ENCODE data around the gene MICAL2.

The MICAL2 gene

DNA sequence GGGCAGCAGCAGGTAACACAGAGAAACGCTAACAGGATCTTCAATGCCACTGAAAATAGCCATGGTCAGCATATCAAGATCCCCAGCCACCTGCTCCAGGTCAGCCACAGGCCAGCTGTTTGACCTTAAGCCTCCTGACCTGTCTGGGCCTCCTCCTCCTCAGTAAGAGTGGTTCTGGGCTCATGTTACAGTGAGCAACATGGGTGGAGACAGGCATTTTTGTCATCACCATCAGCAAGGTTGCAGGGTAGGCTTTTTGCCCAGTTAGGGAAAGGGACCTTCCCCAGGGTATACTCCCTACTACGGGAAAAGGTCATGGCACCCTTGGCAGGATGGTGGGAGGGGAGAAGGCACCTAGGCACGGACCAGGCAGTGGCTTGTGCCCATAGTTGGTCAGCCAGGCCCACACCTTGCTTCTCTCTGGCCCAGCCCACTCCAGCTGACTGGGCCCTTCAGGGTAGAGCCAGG, 135.2 kb downstream of the MICAL2 start:
- Histone ChIP-seq H3K4me1 (ENCODE audit: control insufficient read depth, insufficient read depth, low read length) (no peaks in the 10 kb centered on the region), H3K36me3 (ENCODE audit: control insufficient read depth in 2 of 2, insufficient read depth in 1 of 2, low read length in 2 of 2) (no peaks in the 10 kb centered on the region), H3K27ac (ENCODE audit: extremely low read depth, low read depth, low read length) (no peak overlapping the region), H3K9me3 (ENCODE audit: control insufficient read depth, insufficient read depth, low read depth, low read length) (no peaks in the 10 kb centered on the region), H3K4me3 (ENCODE audit: low read depth, low read length) (no peak overlapping the region)
- POLR2A ChIA-PET, result no interaction called here
- TF ChIP-seq ZNF274 (IDR thresholded peaks at IDR 0.05; ENCODE audit: low read length) (no peak), ZNF274 (tag by site-specific recombination; IDR thresholded peaks at IDR 0.05; ENCODE audit: borderline replicate concordance) (no peak), ZNF133 (tag by site-specific recombination; IDR thresholded peaks at IDR 0.05) (no peak), ZNF777 (tag by site-specific recombination; IDR thresholded peaks at IDR 0.05; ENCODE audit: borderline replicate concordance) (no peak), KLF7 (tag by site-specific recombination; IDR thresholded peaks at IDR 0.05; ENCODE audit: borderline replicate concordance) (no peak), SP7 (tag by site-specific recombination; IDR thresholded peaks at IDR 0.05) (no peak), KLF1 (tag by site-specific recombination; IDR thresholded peaks at IDR 0.05) (no peak), FEZF1 (tag by site-specific recombination; IDR thresholded peaks at IDR 0.05) (no peak), ZNF24 (tag by site-specific recombination; IDR thresholded peaks at IDR 0.05) (no peak), ZNF239 (tag by site-specific recombination; IDR thresholded peaks at IDR 0.05) (no peak), ZNF843 (tag by site-specific recombination; IDR thresholded peaks at IDR 0.05) (no peak), ZNF266 (tag by site-specific recombination; IDR thresholded peaks at IDR 0.05; ENCODE audit: low read depth) (no peak), MYNN (tag by site-specific recombination; IDR thresholded peaks at IDR 0.05; ENCODE audit: borderline replicate concordance) (no peak), ZNF248 (tag by site-specific recombination; IDR thresholded peaks at IDR 0.05) (no peak), ZNF341 (tag by site-specific recombination; IDR thresholded peaks at IDR 0.05; ENCODE audit: low read depth) (no peak), ZSCAN23 (tag by site-specific recombination; IDR thresholded peaks at IDR 0.05) (no peak), ZBTB17 (tag by site-specific recombination; IDR thresholded peaks at IDR 0.05) (no peak)
- TF ChIP-seq, protein P1, sequence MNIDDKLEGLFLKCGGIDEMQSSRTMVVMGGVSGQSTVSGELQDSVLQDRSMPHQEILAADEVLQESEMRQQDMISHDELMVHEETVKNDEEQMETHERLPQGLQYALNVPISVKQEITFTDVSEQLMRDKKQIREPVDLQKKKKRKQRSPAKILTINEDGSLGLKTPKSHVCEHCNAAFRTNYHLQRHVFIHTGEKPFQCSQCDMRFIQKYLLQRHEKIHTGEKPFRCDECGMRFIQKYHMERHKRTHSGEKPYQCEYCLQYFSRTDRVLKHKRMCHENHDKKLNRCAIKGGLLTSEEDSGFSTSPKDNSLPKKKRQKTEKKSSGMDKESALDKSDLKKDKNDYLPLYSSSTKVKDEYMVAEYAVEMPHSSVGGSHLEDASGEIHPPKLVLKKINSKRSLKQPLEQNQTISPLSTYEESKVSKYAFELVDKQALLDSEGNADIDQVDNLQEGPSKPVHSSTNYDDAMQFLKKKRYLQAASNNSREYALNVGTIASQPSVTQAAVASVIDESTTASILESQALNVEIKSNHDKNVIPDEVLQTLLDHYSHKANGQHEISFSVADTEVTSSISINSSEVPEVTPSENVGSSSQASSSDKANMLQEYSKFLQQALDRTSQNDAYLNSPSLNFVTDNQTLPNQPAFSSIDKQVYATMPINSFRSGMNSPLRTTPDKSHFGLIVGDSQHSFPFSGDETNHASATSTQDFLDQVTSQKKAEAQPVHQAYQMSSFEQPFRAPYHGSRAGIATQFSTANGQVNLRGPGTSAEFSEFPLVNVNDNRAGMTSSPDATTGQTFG (tag by site-specific recombination; IDR thresholded peaks at IDR 0.05; ENCODE audit: borderline replicate concordance), result no peak
- TF ChIP-seq, protein P2, sequence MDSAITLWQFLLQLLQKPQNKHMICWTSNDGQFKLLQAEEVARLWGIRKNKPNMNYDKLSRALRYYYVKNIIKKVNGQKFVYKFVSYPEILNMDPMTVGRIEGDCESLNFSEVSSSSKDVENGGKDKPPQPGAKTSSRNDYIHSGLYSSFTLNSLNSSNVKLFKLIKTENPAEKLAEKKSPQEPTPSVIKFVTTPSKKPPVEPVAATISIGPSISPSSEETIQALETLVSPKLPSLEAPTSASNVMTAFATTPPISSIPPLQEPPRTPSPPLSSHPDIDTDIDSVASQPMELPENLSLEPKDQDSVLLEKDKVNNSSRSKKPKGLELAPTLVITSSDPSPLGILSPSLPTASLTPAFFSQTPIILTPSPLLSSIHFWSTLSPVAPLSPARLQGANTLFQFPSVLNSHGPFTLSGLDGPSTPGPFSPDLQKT (IDR thresholded peaks at IDR 0.05; ENCODE audit: borderline replicate concordance, low read depth, low read length), result no peak
- CTCF ChIA-PET, result interaction anchor here (0.7 to 2.4 kb wide), 2 partner anchors 9 to 34 kb away, joined by 3 to 10 read pairs; no protein-coding TSS in a partner anchor

DNA sequence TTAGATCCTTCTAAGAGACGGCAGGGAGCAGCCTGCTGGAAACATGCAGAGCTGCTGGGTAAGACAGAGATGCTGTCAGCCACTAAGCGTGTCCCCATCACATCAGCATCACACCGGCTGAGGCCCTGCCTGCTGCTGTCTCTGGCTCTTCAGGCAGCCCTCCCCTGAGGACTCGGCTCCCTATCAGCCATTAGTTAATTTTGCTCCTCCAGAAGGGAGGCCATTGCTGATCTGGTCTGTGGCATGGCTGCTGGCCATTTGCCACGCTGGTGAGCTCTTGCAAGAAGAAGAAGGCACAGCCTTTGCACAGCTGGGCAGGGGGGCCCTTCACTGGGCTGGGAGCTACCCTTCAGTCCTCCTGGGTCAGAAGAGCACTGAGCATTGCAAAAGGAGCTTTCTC, 135.8 kb downstream of the MICAL2 start:
- H3K9me3 ChIP-seq (ENCODE audit: control insufficient read depth, insufficient read depth, low read depth, low read length), result no peaks in the 10 kb centered on the region
- CTCF ChIA-PET, result interaction anchor here (0.6 to 2.4 kb wide), 5 partner anchors 10 to 281 kb away, joined by 3 to 10 read pairs (median 4); no protein-coding TSS in a partner anchor
- H3K27ac ChIP-seq (ENCODE audit: extremely low read depth, low read depth, low read length), result no peak overlapping the region
- H3K36me3 ChIP-seq (ENCODE audit: control insufficient read depth in 2 of 2, insufficient read depth in 1 of 2, low read length in 2 of 2), result no peaks in the 10 kb centered on the region
- H3K4me1 ChIP-seq (ENCODE audit: control insufficient read depth, insufficient read depth, low read length), result no peaks in the 10 kb centered on the region
- POLR2A ChIA-PET, result no interaction called here
- H3K4me3 ChIP-seq (ENCODE audit: low read depth, low read length), result no peak overlapping the region
- TF ChIP-seq, protein P3, sequence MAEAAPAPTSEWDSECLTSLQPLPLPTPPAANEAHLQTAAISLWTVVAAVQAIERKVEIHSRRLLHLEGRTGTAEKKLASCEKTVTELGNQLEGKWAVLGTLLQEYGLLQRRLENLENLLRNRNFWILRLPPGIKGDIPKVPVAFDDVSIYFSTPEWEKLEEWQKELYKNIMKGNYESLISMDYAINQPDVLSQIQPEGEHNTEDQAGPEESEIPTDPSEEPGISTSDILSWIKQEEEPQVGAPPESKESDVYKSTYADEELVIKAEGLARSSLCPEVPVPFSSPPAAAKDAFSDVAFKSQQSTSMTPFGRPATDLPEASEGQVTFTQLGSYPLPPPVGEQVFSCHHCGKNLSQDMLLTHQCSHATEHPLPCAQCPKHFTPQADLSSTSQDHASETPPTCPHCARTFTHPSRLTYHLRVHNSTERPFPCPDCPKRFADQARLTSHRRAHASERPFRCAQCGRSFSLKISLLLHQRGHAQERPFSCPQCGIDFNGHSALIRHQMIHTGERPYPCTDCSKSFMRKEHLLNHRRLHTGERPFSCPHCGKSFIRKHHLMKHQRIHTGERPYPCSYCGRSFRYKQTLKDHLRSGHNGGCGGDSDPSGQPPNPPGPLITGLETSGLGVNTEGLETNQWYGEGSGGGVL (tag by site-specific recombination; IDR thresholded peaks at IDR 0.05), result no peak
- TF ChIP-seq, protein P4, sequence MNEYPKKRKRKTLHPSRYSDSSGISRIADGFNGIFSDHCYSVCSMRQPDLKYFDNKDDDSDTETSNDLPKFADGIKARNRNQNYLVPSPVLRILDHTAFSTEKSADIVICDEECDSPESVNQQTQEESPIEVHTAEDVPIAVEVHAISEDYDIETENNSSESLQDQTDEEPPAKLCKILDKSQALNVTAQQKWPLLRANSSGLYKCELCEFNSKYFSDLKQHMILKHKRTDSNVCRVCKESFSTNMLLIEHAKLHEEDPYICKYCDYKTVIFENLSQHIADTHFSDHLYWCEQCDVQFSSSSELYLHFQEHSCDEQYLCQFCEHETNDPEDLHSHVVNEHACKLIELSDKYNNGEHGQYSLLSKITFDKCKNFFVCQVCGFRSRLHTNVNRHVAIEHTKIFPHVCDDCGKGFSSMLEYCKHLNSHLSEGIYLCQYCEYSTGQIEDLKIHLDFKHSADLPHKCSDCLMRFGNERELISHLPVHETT (tag by site-specific recombination; IDR thresholded peaks at IDR 0.05), result no peak
- TF ChIP-seq, protein P5, sequence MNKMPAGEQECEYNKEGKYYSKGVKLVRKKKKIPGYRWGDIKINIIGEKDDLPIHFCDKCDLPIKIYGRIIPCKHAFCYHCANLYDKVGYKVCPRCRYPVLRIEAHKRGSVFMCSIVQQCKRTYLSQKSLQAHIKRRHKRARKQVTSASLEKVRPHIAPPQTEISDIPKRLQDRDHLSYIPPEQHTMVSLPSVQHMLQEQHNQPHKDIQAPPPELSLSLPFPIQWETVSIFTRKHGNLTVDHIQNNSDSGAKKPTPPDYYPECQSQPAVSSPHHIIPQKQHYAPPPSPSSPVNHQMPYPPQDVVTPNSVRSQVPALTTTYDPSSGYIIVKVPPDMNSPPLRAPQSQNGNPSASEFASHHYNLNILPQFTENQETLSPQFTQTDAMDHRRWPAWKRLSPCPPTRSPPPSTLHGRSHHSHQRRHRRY (tag by site-specific recombination; IDR thresholded peaks at IDR 0.05), result no peak
- TF ChIP-seq, protein P6, sequence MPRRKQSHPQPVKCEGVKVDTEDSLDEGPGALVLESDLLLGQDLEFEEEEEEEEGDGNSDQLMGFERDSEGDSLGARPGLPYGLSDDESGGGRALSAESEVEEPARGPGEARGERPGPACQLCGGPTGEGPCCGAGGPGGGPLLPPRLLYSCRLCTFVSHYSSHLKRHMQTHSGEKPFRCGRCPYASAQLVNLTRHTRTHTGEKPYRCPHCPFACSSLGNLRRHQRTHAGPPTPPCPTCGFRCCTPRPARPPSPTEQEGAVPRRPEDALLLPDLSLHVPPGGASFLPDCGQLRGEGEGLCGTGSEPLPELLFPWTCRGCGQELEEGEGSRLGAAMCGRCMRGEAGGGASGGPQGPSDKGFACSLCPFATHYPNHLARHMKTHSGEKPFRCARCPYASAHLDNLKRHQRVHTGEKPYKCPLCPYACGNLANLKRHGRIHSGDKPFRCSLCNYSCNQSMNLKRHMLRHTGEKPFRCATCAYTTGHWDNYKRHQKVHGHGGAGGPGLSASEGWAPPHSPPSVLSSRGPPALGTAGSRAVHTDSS (tag by site-specific recombination; IDR thresholded peaks at IDR 0.05), result no peak

Measured in HEK293 (cell line).